HAP-1 (cell line): ENCODE data around the gene UBL3.

ENCODE experiments used
- DNase-seq, 2 experiments: peaks; one replicate each; pipeline ENCODE4 v3.0.0-alpha.2; 2016 to 2020; ENCODE audit warnings: low spot score in 2 of 2
- H3K27me3 ChIP-seq: fragments of 250-450 bp; sonication (Bioruptor Pico); 2 replicates; pipeline ENCODE4 v1.5.1; 2020; ENCODE audit warnings: low read depth, mild to moderate bottlenecking, moderate library complexity
- H3K36me3 ChIP-seq: fragments of 250-450 bp; sonication (Bioruptor Pico); replicated peaks from 2 replicates; pipeline ENCODE4 v1.5.1; 2020; ENCODE audit warnings: mild to moderate bottlenecking
- H3K4me1 ChIP-seq: fragments of 250-450 bp; sonication (Bioruptor Pico); 2 replicates; pipeline ENCODE4 v1.5.1; 2020; ENCODE audit warnings: mild to moderate bottlenecking
- H3K4me3 ChIP-seq: fragments of 250-450 bp; sonication (Bioruptor Pico); 2 replicates; pipeline ENCODE4 v1.5.1; 2020; ENCODE audit warnings: mild to moderate bottlenecking, moderate library complexity
- H3K9me3 ChIP-seq: fragments of 250-450 bp; sonication (Bioruptor Pico); 2 replicates; pipeline ENCODE4 v1.5.1; 2020; ENCODE audit warnings: mild to moderate bottlenecking, moderate library complexity
- in situ Hi-C: fragments of 300-500 bp; cut with MboI; formaldehyde crosslinking; loops from 3 replicates; pipeline ENCODE4 v1.14.3; 2020; ENCODE audit warnings: low sequenced_read_pairs, inconsistent platforms, mixed read lengths

UBL3 gene

GRCh38 chr13:29878101-29878500 is 27.7 kb upstream of the UBL3 start:
- Histone ChIP-seq H3K4me3 (no peak overlapping the region), H3K27me3 (0 out of 2 replicates have a peak, but pooled peaks cover 3% of the 10 kb centered on the region), H3K36me3 (no peaks in the 10 kb centered on the region), H3K9me3 (no peaks in the 10 kb centered on the region; the same call in 1 of the 2 replicates), H3K4me1 (no peaks in the 10 kb centered on the region; the same call in 1 of the 2 replicates)
- in situ Hi-C loops = no loop called here
- DNase-seq = no peak

GRCh38 chr13:29877456-29878078 is 27.1 kb upstream of the UBL3 start:
- Histone ChIP-seq H3K27me3 (0 out of 2 replicates have a peak, but pooled peaks cover 3% of the 10 kb centered on the region), H3K9me3 (no peaks in the 10 kb centered on the region; the same call in 1 of the 2 replicates), H3K4me1 (no peaks in the 10 kb centered on the region; the same call in 1 of the 2 replicates), H3K4me3 (no peak overlapping the region), H3K36me3 (no peaks in the 10 kb centered on the region)
- DNase-seq = no peak
- in situ Hi-C loops = no loop called here

- H3K9me3 ChIP-seq = no peaks in the 10 kb centered on the region; the same call in 1 of the 2 replicates
- H3K27me3 ChIP-seq = peaks cover 9% of the 10 kb centered on the region; the same call in 1 of the 2 replicates
- H3K4me3 ChIP-seq = no peak overlapping the region
- H3K4me1 ChIP-seq = no peaks in the 10 kb centered on the region; the same call in 1 of the 2 replicates
- DNase-seq = no peak
- in situ Hi-C loops = no loop called here
- no peaks in the 10 kb centered on the region for H3K36me3 ChIP-seq
These were observed 25.2 kb upstream of the UBL3 start for GRCh38 chr13:29875646-29876045.

GRCh38 chr13:29868581-29868980 is 18.2 kb upstream of the UBL3 start:
- peaks cover 8% of the 10 kb centered on the region for H3K27me3 ChIP-seq
- H3K4me1 ChIP-seq = no peaks in the 10 kb centered on the region
- in situ Hi-C loops = no loop called here

GRCh38 chr13:29865934-29866333 is 15.5 kb upstream of the UBL3 start:
- Histone ChIP-seq H3K27me3 (peaks cover 9% of the 10 kb centered on the region), H3K4me3 (no peak overlapping the region), H3K4me1 (no peaks in the 10 kb centered on the region), H3K36me3 (no peaks in the 10 kb centered on the region), H3K9me3 (no peaks in the 10 kb centered on the region)
- in situ Hi-C loops = no loop called here
- no peak for DNase-seq

More at GRCh38 chr13:29868581-29868980, 18.2 kb upstream of the UBL3 start:
- no peak overlapping the region for H3K4me3 ChIP-seq
- no peaks in the 10 kb centered on the region; the same call in 1 of the 2 replicates for H3K9me3 ChIP-seq
- DNase-seq = no peak
- H3K36me3 ChIP-seq = no peaks in the 10 kb centered on the region

GRCh38 chr13:29861694-29862110 is 11.3 kb upstream of the UBL3 start:
- in situ Hi-C loops = no loop called here
- Histone ChIP-seq H3K36me3 (no peaks in the 10 kb centered on the region), H3K4me1 (no peaks in the 10 kb centered on the region), H3K4me3 (no peak overlapping the region), H3K27me3 (peaks cover 4% of the 10 kb centered on the region), H3K9me3 (no peaks in the 10 kb centered on the region)
- no peak for DNase-seq

GRCh38 chr13:29859971-29860370 is 9.6 kb upstream of the UBL3 start:
- no peak for DNase-seq
- Histone ChIP-seq H3K9me3 (no peaks in the 10 kb centered on the region), H3K4me3 (no peak overlapping the region), H3K4me1 (no peaks in the 10 kb centered on the region), H3K27me3 (peaks cover 5% of the 10 kb centered on the region), H3K36me3 (no peaks in the 10 kb centered on the region)
- in situ Hi-C loops = loop anchor here (10.0 kb wide), 1 partner anchor 555 kb away; no protein-coding TSS in a partner anchor

- no peak for DNase-seq
- no peaks in the 10 kb centered on the region for H3K4me1 ChIP-seq
- peaks cover 9% of the 10 kb centered on the region for H3K27me3 ChIP-seq
- H3K36me3 ChIP-seq = no peaks in the 10 kb centered on the region
- in situ Hi-C loops = loop anchor here (10.0 kb wide), 1 partner anchor 556 kb away; no protein-coding TSS in a partner anchor
- H3K4me3 ChIP-seq = no peak overlapping the region
- H3K9me3 ChIP-seq = no peaks in the 10 kb centered on the region
These were observed 8.2 kb upstream of the UBL3 start for GRCh38 chr13:29858667-29859066.

GRCh38 chr13:29858231-29858630 is 7.8 kb upstream of the UBL3 start:
- no peak for DNase-seq

GRCh38 chr13:29857085-29857484 is 6.7 kb upstream of the UBL3 start:
- DNase-seq = no peak
- no peak overlapping the region for H3K4me3 ChIP-seq
- H3K36me3 ChIP-seq = no peaks in the 10 kb centered on the region
- H3K9me3 ChIP-seq = no peaks in the 10 kb centered on the region
- peaks cover 7% of the 10 kb centered on the region for H3K27me3 ChIP-seq
- no peaks in the 10 kb centered on the region for H3K4me1 ChIP-seq
- in situ Hi-C loops = loop anchor here (10.0 kb wide), 1 partner anchor 558 kb away; no protein-coding TSS in a partner anchor

More at GRCh38 chr13:29858231-29858630, 7.8 kb upstream of the UBL3 start:
- H3K36me3 ChIP-seq = no peaks in the 10 kb centered on the region
- no peaks in the 10 kb centered on the region for H3K4me1 ChIP-seq
- in situ Hi-C loops = loop anchor here (10.0 kb wide), 1 partner anchor 557 kb away; no protein-coding TSS in a partner anchor
- H3K9me3 ChIP-seq = no peaks in the 10 kb centered on the region
- H3K4me3 ChIP-seq = no peak overlapping the region
- peaks cover 9% of the 10 kb centered on the region for H3K27me3 ChIP-seq

- no peak for DNase-seq
- Histone ChIP-seq H3K36me3 (no peaks in the 10 kb centered on the region), H3K9me3 (no peaks in the 10 kb centered on the region), H3K4me1 (no peaks in the 10 kb centered on the region), H3K4me3 (no peak overlapping the region), H3K27me3 (peaks cover 5% of the 10 kb centered on the region)
- in situ Hi-C loops = loop anchor here (10.0 kb wide), 1 partner anchor 558 kb away; no protein-coding TSS in a partner anchor
These were observed 6.0 kb upstream of the UBL3 start for GRCh38 chr13:29856426-29856825.

GRCh38 chr13:29855784-29856183 is 5.4 kb upstream of the UBL3 start:
- Histone ChIP-seq H3K4me1 (peaks cover 4% of the 10 kb centered on the region), H3K4me3 (no peak overlapping the region), H3K9me3 (no peaks in the 10 kb centered on the region), H3K36me3 (no peaks in the 10 kb centered on the region), H3K27me3 (peaks cover 5% of the 10 kb centered on the region)
- in situ Hi-C loops = loop anchor here (10.0 kb wide), 1 partner anchor 559 kb away; no protein-coding TSS in a partner anchor
- DNase-seq = no peak

- H3K9me3 ChIP-seq = no peaks in the 10 kb centered on the region
- DNase-seq = no peak
- in situ Hi-C loops = loop anchor here (10.0 kb wide), 1 partner anchor 560 kb away; no protein-coding TSS in a partner anchor
- H3K27me3 ChIP-seq = peaks cover 5% of the 10 kb centered on the region
- no peaks in the 10 kb centered on the region for H3K36me3 ChIP-seq
- peaks cover 6% of the 10 kb centered on the region for H3K4me1 ChIP-seq
- no peak overlapping the region for H3K4me3 ChIP-seq
These were observed 4.6 kb upstream of the UBL3 start for GRCh38 chr13:29855009-29855408.

GRCh38 chr13:29853131-29853530 is 2.7 kb upstream of the UBL3 start:
- in situ Hi-C loops = loop anchor here (10.0 kb wide), 1 partner anchor 562 kb away; no protein-coding TSS in a partner anchor
- DNase-seq = no peak
- Histone ChIP-seq H3K9me3 (no peaks in the 10 kb centered on the region), H3K4me1 (peaks cover 6% of the 10 kb centered on the region), H3K4me3 (no peak overlapping the region), H3K36me3 (no peaks in the 10 kb centered on the region), H3K27me3 (peaks cover 5% of the 10 kb centered on the region; the same call in 1 of the 2 replicates)
